ENCODE data around the gene ZFP64.

ZFP64 gene

DNA sequence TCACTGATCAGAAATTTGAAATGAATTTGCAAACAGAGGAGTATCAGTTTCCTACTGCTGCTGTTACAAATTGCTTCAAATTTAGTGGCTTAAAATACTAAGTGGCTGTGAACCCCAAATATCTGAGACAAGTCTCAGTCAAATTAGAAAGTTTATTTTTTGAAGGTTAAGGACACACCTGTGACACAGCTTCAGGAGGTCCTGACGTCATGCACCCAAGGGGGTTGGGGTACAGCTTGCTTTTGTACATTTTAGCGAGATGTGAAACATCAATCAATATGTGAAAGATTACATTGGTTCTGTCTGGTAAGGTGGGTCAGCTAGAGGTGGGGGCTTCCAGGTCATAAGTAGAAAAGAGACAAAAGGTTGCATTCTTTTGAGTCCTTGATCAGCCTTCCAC is 21.4 kb upstream of the ZFP64 start:
- TF ChIP-seq, protein P1, sequence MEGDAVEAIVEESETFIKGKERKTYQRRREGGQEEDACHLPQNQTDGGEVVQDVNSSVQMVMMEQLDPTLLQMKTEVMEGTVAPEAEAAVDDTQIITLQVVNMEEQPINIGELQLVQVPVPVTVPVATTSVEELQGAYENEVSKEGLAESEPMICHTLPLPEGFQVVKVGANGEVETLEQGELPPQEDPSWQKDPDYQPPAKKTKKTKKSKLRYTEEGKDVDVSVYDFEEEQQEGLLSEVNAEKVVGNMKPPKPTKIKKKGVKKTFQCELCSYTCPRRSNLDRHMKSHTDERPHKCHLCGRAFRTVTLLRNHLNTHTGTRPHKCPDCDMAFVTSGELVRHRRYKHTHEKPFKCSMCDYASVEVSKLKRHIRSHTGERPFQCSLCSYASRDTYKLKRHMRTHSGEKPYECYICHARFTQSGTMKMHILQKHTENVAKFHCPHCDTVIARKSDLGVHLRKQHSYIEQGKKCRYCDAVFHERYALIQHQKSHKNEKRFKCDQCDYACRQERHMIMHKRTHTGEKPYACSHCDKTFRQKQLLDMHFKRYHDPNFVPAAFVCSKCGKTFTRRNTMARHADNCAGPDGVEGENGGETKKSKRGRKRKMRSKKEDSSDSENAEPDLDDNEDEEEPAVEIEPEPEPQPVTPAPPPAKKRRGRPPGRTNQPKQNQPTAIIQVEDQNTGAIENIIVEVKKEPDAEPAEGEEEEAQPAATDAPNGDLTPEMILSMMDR (IDR thresholded peaks at IDR 0.05; ENCODE audit: low read depth, low read length), result no peak
- no peak for DNase-seq (ENCODE audit: extremely low read depth, low read depth)

DNA sequence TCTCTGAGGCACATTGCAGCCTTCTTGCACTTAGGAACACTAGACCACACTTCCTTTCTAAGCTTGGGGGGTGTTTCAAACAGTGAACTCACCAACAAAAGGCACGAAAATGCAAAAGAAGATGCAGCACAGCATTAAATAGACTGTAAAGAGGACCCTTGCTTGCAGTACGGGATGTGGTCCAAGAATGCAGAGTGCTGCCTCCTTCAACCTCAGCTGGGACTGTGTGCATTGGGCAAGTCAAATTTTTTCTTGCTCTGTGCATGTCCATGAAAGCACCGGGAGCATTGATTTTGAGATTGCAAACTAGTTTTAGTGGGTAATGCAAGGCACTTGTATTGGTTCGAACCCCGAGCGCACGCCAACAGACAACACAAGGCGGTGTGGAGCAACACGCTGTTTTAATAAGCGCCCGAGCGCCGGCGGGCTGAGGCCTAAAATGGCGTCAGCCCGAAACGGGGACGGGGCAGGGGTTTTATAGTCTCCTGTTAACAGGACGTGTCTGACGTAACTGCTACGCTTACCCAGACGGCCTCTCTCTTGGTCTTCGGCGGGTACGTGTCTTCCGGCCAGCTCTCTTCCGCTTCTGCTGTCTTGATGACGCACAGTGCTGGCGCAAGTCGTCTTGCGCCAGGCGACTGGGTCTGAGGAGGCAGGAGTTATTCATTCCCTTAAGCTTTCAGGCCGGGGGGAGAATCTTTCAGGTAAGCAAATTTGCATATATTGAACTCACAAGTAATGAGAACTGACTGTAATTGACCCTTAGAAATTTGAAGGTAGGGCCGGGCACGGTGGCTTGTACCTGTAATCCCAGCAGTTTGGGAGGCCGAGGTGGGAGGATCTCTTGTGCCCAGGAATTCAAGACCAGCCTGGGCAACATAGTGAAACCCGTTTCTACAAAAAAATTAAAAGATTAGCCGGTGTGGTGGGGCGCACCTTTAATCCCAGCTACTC is 18.7 kb upstream of the ZFP64 start:
- DNase-seq (ENCODE audit: extremely low read depth, low read depth), result no peak
- TF ChIP-seq, protein P1 (IDR thresholded peaks at IDR 0.05; ENCODE audit: low read depth, low read length), result no peak

DNA sequence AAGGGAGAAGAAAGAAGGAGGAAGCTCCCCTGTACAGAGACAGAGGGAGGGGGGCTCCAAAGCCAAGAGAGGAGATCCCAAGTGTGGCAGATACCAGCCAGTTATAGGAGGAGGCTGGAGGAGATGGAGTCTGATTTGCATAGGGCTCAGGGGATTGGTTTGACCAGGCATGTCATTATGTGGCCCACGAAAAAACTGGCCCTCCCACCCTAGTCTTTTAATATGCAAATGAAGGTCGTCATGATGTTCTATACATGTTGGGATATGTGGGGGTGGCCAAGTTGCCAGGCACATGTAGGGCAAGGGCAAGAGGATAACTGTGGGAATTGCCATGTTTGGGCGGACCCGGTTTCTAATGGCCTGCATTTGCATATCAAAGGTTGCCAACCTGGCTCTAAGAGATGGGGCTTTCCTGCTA is 17.6 kb upstream of the ZFP64 start:
- no peak for DNase-seq (ENCODE audit: extremely low read depth, low read depth)
- TF ChIP-seq, protein P1 (IDR thresholded peaks at IDR 0.05; ENCODE audit: low read depth, low read length), result no peak

DNA sequence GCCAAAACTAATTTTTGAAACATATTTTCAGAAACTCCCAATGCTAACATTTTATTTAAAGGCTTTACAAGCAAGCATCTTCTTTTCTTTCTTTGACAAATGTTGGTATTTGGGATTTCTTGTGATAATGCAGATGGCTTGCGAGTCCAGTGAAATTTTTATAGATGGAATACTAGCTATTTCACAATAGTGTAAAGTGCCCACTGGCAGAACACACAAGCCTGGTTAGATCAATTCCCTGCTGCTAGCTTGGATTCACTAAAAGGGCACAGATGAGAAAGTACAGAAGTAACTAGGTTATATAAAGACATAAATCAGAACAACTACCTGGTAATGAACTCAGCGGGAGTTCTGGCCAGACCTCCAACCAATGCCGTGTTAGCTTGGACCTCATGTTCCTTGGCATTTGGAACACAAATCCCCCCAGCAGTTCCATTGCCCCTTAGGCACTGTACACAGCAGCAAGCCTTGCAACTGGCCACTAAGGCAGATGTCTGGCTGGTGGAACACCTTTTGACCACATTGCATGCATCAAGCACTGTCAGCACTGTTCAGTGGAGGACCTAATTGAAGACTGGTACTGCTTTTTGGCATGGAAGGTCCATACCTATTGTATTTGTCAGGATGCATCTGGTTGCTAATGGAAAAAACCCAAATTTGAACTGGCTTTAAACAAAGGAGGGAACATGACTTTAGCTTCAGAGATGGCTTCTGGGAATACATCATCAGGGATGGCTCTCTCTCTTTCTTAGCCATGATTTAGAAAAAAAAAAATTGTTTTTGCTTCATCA is 15.6 kb upstream of the ZFP64 start:
- DNase-seq (ENCODE audit: extremely low read depth, low read depth), result no peak
- TF ChIP-seq, protein P1 (IDR thresholded peaks at IDR 0.05; ENCODE audit: low read depth, low read length), result no peak

DNA sequence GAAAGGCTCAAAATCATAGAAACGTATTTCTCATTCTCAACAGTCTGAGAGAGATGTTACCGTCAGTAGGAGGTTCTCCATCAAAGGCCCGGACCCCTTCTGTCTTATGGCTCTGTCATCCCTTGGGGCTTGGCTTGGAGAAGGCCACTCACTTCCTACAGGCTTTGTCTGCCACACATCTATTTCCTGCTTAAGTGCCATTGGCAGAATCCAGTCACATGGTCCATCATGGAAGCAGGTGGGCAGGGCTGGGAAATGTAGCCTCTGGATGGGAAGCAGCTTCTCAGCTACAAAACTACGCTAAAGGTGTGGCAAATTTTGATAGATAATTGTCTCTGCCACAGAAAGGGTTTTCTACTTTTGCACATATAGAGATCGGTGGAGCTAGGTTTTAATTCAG is 12.6 kb upstream of the ZFP64 start:
- no peak for DNase-seq (ENCODE audit: extremely low read depth, low read depth)
- TF ChIP-seq, protein P1 (IDR thresholded peaks at IDR 0.05; ENCODE audit: low read depth, low read length), result no peak

DNA sequence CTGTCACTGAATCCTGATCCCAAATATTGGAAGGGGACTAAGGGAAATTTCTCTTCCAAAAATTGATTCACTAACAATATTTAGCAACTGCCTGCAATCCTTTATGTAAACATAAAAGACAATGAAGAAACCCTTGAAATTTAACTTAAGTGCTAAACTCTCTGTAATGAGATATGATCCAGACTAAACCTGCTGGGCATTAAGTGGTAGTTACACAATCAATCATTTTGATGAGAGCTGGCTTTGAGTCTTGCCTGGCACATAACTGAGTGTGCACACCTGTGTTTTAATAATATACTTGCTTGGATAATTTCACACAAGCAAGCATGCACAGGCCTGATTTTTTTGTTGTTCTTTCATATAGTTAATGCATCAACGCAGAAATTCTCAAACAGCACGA is 9.8 kb upstream of the ZFP64 start:
- no peak for DNase-seq (ENCODE audit: extremely low read depth, low read depth)
- TF ChIP-seq, protein P1 (IDR thresholded peaks at IDR 0.05; ENCODE audit: low read depth, low read length), result no peak

DNA sequence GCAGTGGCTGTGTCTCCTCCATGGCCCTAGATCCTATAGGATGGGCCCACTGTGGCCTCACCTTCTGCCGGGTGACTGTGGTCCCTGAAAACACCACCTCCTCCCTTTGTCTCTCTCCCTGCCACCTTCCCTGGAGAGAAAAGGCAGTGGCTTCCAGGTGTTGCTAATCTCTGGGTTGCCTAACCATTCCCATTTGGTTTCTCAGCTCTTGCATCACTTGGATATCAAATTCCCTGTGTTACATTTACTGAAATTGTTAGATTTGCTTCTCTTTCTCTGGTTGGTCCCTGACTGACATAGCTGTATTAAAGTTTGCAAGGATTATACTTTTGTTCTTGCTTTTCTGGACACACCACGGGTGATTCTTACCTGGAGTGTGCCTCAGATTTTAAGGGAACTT is 9.3 kb upstream of the ZFP64 start:
- TF ChIP-seq, protein P1 (IDR thresholded peaks at IDR 0.05; ENCODE audit: low read depth, low read length), result no peak
- DNase-seq (ENCODE audit: extremely low read depth, low read depth), result no peak
